ENCODE measurements around the gene CACTIN. TPM values are rescaled to one million over a fixed set of nuclear protein-coding genes. Genes with fewer than 3 reads are reported as not detected.
"Not testable (repeated sequence)": the region's sequence is repeated elsewhere in the genome, so short reads cannot be mapped to it uniquely, and the experiment has no call there.

CACTIN gene
- total RNA-seq, 4 donors from 2014 or later: 14.4 to 31.1 (median 22.5) TPM

GRCh38 chr19:3649888-3650287, 23.3 kb upstream of the CACTIN start:
- TF ChIP-seq CTCF (IDR thresholded peaks at IDR 0.05): no peak
- DNase-seq (ENCODE audit: low spot score) (no peak), ATAC-seq (ENCODE audit: low FRiP score) (no peak)

- ATAC-seq (ENCODE audit: low FRiP score): no peak
- DNase-seq (ENCODE audit: low spot score): no peak
- TF ChIP-seq CTCF (IDR thresholded peaks at IDR 0.05): no peak
These were observed 21.7 kb upstream of the CACTIN start for GRCh38 chr19:3648037-3648905.

- DNase-seq (ENCODE audit: low spot score); ATAC-seq (ENCODE audit: low FRiP score): not testable (repeated sequence)
These were observed 20.5 kb upstream of the CACTIN start for GRCh38 chr19:3647102-3647501.

- no peak for ATAC-seq (ENCODE audit: low FRiP score)
- DNase-seq (ENCODE audit: low spot score): no peak
- TF ChIP-seq CTCF (IDR thresholded peaks at IDR 0.05): no peak
These were observed 19.9 kb upstream of the CACTIN start for GRCh38 chr19:3646336-3647092.

GRCh38 chr19:3645726-3646125, 19.1 kb upstream of the CACTIN start:
- no peak for ATAC-seq (ENCODE audit: low FRiP score)
- no peak for DNase-seq (ENCODE audit: low spot score)
- no peak for TF ChIP-seq CTCF (IDR thresholded peaks at IDR 0.05)

- ATAC-seq (ENCODE audit: low FRiP score): no peak
These were observed 18.4 kb upstream of the CACTIN start for GRCh38 chr19:3645067-3645396.

More at GRCh38 chr19:3645067-3645396, 18.4 kb upstream of the CACTIN start:
- TF ChIP-seq CTCF (IDR thresholded peaks at IDR 0.05): no peak
- DNase-seq (ENCODE audit: low spot score): no peak

Measured in omental fat pad (tissue), 4 donors.